ENCODE results near the gene TFF2.

Gene TFF2

GRCh38 chr21:42366292-42367010 is 15.7 kb upstream of the TFF2 start, which contains the start of gene TFF1:
Gene TFF1, minus strand, starts transcription at chr21:42366535. Its CDS starts 40 bp downstream, at chr21:42366495.
- DNase-seq (ENCODE audit: low read depth): no peak

- DNase-seq (ENCODE audit: low read depth): no peak
Measured at GRCh38 chr21:42365770-42366169, 15.0 kb upstream of the TFF2 start.

- no peak for DNase-seq (ENCODE audit: low read depth)
Measured at GRCh38 chr21:42364304-42364865, 13.6 kb upstream of the TFF2 start.

DNA sequence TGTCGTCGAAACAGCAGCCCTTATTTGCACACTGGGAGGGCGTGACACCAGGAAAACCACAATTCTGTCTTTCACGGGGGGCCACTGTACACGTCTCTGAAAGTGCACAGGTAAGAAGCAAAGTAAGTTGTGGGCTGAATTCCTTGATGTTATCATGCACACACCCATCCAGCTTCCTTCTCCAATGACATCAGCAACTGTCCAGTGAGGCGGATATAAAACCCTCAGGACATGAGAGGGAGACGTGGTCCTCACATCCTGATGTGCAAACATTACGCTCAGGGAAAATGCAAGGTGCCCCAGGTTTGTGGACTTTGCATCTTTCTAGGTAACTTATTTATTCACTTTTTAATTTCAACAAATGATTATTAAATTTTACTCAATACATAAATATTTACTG is 12.5 kb upstream of the TFF2 start:
- no peak for DNase-seq (ENCODE audit: low read depth)

DNA sequence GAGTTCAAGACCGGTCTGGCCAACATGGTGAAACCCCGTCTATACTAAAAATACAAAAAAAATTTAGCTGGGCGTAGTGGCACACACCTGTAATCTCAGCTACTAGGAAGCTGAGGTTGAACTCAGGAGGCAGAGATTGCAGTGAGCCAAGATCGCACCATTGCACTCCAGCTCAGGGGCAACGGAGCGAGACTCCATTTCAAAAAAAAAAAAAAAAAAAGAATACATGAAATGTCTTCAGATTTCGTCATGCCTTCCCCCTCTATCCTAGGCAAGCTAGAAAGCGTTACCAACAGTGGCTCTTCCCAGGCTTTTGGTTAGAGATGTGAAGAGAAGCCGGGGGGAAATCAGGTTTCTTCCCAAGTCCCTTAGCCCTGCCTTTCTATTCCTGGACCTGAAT is 11.9 kb upstream of the TFF2 start:
- DNase-seq (ENCODE audit: low read depth): no peak

- no peak for DNase-seq (ENCODE audit: low read depth)
Measured at GRCh38 chr21:42362198-42362597, 11.4 kb upstream of the TFF2 start.

- no peak for DNase-seq (ENCODE audit: low read depth)
Measured at GRCh38 chr21:42361286-42361685, 10.5 kb upstream of the TFF2 start.

- no peak for DNase-seq (ENCODE audit: low read depth)
Measured at GRCh38 chr21:42360317-42360716, 9.5 kb upstream of the TFF2 start.

DNA sequence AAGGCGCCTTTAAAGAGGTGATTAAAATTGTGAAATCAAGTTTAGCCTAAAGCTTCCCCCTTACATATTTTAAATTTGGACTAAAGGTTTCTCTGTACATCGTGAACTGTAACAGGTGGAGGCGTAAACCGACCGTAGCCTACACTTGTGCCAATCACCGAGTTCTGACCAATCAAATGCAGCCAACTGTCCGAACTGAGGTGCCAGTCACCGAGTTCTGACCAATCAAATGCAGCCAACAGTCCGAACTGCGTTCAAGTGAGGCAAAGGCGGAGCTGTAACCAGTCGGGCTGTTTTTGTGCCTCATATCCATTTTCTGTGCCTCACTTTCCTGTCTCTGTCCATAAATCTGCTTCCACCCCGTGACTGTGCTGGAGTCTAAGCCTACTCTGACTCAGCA is 8.1 kb upstream of the TFF2 start:
- no peak for DNase-seq (ENCODE audit: low read depth)

DNA sequence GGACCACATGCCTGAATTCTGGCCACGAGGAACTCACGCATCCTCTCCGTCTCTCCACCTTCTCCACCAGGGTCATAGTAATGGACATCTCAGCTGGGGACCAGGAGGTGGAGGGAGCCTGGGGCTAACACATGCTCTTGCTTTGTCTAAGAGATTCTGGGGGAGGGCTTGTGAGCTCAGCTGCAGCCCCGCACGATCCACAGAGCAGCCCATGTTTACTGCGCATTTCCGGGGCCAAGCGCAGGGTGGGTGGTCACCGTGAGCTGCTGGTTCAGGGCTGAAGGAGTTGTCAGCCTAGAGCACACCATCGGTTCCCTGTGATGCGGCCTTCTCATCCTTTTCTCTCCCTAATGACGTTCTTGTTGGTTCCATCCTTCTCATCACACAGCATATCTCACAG is 7.5 kb upstream of the TFF2 start:
- DNase-seq (ENCODE audit: low read depth): no peak

DNA sequence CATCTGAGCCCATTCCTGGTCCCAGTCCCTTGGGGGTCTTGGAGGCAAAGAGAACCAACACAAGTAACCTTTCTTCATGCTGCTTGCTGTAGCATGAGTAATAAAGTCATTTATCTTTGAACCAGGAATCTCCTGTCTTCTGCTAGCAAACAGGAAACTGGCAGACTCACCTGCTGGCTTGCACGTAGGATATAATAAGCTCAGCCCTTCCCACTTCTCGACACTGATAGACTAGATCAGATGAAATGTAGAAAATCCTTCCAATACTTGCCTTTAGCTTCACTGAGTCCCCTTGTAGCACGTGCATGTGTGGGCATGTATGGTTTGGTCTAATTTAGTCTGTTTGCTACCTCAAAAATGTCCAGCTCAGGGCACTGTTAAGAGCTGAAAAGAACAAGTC is 6.5 kb upstream of the TFF2 start:
- DNase-seq (ENCODE audit: low read depth): no peak

GRCh38 chr21:42356650-42357049 is 5.9 kb upstream of the TFF2 start:
- DNase-seq (ENCODE audit: low read depth): no peak

DNA sequence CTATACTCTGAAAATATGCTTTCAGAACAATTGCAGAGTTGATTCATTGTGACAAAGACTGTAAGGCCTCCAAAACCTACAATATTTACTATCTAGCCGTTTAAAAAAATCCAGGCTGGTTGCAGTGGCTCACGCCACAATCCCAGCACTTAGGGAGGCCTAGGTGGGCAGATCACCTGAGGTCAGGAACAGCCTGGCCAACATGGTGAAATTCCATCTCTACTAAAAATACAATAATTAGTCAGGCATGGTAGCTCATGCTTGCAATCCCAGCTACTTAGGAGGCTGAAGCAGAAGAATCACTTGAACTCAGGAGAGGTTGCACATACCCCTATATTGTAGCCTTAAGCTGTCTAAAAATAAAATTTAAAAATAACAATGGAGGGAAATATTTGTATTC is 5.3 kb upstream of the TFF2 start:
- no peak for DNase-seq (ENCODE audit: low read depth)

- DNase-seq (ENCODE audit: low read depth): no peak
Measured at GRCh38 chr21:42353623-42354022, 2.8 kb upstream of the TFF2 start.

- DNase-seq (ENCODE audit: low read depth): no peak
Measured at GRCh38 chr21:42352441-42353095, 1.8 kb upstream of the TFF2 start.

DNA sequence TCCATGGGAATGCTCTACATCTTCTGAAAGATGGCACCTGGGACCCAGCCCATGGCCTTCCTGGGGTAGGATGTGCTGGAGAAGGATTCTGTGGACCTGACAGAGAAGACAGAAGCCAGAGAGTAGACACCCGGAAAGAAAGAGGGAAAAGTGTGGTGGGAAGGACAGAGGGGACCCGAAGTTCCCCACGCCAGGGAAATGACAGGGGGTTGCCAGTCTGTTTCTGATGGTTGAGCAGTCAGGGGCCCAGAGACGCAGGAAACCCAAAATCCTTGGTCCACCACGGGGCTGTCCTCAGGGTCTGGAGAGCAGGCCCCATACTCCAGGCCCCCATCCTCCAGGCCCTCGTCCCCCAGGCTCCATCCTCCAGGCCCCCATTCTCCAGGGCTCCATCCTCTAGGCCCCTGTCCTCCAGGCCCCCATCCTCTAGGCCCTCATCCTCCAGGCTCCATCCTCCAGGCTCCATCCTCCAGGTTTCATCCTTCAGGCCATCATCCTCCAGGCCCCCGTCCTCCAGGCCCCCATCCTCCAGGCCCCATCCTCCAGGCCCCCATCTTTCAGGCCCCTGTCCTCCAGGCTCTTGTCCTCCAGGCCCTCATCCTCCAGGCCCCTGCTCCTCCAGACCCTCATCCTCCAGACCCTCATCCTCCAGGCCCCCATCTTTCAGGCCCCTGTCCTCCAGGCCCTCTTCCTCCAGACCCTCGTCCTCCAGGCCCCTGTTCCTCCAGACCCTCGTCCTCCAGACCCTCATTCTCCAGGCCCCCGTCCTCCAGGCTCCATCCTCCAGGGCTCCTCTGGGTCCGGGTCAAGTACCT is 1.0 kb upstream of the TFF2 start:
- no peak for DNase-seq (ENCODE audit: low read depth)

GRCh38 chr21:42350318-42350910 is 380 bp downstream of the TFF2 start:
- DNase-seq (ENCODE audit: low read depth): no peak

DNA sequence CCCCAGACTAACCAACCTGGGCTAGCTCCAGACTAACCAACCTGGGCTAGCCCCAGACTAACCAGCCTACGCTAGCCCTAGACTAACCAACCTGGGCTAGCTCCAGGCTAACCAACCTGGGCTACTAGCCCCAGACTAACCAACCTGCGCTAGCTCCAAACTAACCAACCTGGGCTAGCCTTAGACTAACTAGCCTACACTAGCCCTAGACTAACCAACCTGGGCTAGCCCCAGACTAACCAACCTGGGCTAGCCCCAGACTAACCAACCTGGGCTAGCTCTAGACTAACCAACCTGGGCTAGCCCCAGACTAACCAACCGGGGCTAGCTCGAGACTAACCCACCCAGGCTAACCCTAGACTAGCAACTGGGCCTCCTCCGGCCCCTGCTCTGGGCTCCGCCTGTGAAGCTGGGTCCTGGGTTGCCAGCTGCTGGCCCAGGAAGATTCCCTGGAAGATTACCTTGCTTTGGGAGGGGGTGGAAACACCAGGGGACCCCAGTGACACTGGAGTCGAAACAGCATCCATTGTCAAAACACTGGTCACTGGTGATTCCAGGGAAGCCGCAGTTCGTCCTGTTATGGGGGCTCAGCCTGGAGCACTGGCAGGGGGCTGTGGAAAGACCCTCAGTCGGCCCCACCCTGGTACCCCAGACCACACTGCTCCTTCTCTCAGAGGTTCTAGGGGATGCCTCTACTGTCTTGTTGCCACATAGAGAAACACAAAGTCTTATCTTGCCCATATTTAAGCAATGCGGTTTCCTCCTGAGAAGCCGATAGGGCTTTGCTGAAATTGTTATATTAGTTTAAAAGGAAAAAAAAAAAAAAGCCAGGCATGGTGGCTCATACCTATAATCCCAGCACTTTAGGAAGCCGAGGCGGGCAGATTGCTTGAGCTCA is 1.1 kb downstream of the TFF2 start:
- DNase-seq (ENCODE audit: low read depth): no peak

DNA sequence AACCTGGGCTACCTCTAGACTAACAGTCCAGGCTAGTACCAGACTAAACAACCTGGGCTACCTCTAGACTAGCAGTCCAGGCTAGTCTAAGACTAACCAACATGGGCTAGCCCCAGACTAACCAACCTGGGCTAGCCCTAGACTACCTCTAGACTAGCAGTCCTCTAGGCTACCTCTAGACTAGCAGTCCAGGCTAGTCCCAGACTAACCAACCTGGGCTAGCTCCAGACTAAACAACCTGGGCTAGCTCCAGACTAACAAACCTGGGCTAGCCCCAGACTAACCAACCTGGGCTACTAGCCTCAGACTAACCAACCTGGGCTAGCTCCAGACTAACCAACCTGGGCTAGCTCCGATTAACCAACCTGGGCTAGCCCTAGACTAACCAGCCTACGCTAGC is 2.0 kb downstream of the TFF2 start:
- no peak for DNase-seq (ENCODE audit: low read depth)

DNA sequence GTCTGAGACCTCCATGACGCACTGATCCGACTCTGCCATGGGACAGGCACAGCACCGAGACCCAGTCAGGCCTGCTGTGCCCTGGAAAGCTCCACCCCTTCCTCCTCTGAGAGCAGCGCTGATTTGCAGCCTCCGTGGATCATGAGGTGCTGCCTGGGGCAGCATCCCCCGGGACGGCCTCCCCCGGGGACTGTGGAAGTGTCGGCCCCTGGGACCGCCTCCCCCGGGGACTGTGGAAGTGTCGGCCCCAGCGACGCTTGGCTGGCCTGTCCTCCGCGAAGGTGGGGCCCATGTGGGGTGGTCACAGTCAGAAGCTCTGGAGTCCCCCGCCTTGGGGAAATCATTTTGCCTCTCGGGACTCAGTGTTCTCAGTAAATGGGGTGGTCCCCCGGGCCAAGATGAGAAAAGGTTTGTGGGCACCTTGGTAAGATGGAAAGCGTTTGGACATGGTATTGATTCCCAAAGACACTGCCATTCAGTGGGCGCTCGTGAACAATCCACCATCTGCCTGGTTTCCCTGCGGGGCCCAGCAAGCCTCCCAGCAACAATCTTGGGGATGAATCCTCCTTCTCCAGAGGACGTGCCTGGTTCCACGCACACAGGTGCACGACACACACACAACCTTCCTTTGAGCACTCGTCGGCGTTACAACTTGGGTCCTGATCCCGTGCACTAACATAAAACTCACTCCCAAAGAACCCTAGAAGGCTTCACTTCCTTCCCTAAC is 3.0 kb downstream of the TFF2 start:
- no peak for DNase-seq (ENCODE audit: low read depth)

All from HS-27A (cell line).